HepG2 (cell line): ENCODE measurements around the gene PSMB10. TPM values are rescaled to one million over a fixed set of nuclear protein-coding genes. Genes with fewer than 3 reads are reported as not detected.
A peak's percentile ranks its signal among the peaks of the same experiment; 100 is the strongest.

Experiments
- EZH2 ChIP-seq: conservative IDR thresholded peaks from 2 replicates; pipeline ENCODE4 v1.6.1; 2012; ENCODE audit warnings: mild to moderate bottlenecking, low read depth, low read length, moderate library complexity
- GLI4 ChIP-seq: sonication (generic); formaldehyde crosslinking; IDR thresholded peaks from 2 replicates; pipeline ENCODE4 v1.5.1; 2020; ENCODE audit warnings: missing genetic modification reagents, mild to moderate bottlenecking, moderate library complexity, borderline replicate concordance
- GMEB1 ChIP-seq: sonication (generic); formaldehyde crosslinking; IDR thresholded peaks from 2 replicates; pipeline ENCODE4 v1.5.1; 2020; ENCODE audit warnings: missing genetic modification reagents, mild to moderate bottlenecking, borderline replicate concordance
- GPBP1L1 ChIP-seq: sonication (generic); formaldehyde crosslinking; IDR thresholded peaks from 2 replicates; pipeline ENCODE4 v1.5.0; 2020; ENCODE audit warnings: mild to moderate bottlenecking, missing genetic modification reagents
- KDM1A ChIP-seq: IDR thresholded peaks from 2 replicates; pipeline ENCODE4 v1.6.1; 2016; ENCODE audit warnings: missing compliant biosample characterization
- PBX2 ChIP-seq: IDR thresholded peaks from 2 replicates; pipeline ENCODE4 v1.6.1; 2016; ENCODE audit warnings: control low read depth
- SCMH1 ChIP-seq: sonication (generic); formaldehyde crosslinking; IDR thresholded peaks from 2 replicates; pipeline ENCODE4 v1.9.0; 2021; ENCODE audit warnings: missing genetic modification reagents, mild to moderate bottlenecking, borderline replicate concordance
- ZHX2 ChIP-seq, 2 experiments: sonication (generic) in 1 of 2; formaldehyde crosslinking in 1 of 2; IDR thresholded peaks; 2 replicates each; pipeline versions ENCODE4 v1.6.1 to v1.9.0; 2014 to 2022; ENCODE audit warnings: antibody characterized with exemption in 1 of 2, borderline replicate concordance in 1 of 2, inconsistent platforms in 1 of 2, low read depth in 1 of 2, missing genetic modification reagents in 1 of 2
- ZNF263 ChIP-seq: sonication (generic); formaldehyde crosslinking; IDR thresholded peaks from 2 replicates; pipeline ENCODE4 v1.4.0; 2020; ENCODE audit warnings: missing genetic modification reagents
- ZNF280D ChIP-seq: sonication (generic); formaldehyde crosslinking; IDR thresholded peaks from 2 replicates; pipeline ENCODE4 v1.5.1; 2020; ENCODE audit warnings: mild to moderate bottlenecking, missing genetic modification reagents
- ZNF598 ChIP-seq: sonication (generic); formaldehyde crosslinking; IDR thresholded peaks from 2 replicates; pipeline ENCODE4 v1.5.1; 2020; ENCODE audit warnings: mild to moderate bottlenecking, missing genetic modification reagents, borderline replicate concordance
- ZNF766 ChIP-seq: sonication (generic); formaldehyde crosslinking; IDR thresholded peaks from 2 replicates; pipeline ENCODE4 v1.5.0; 2020; ENCODE audit warnings: missing genetic modification reagents, borderline replicate concordance
- ZNF790 ChIP-seq: sonication (generic); formaldehyde crosslinking; IDR thresholded peaks from 2 replicates; pipeline ENCODE4 v1.8.0; 2022; ENCODE audit warnings: missing genetic modification reagents, mild to moderate bottlenecking, borderline replicate concordance
- polyA plus RNA-seq, 8 experiments: library from polyadenylated mRNA; depleted of rRNA in 3 of 8; stranded (reverse) in 7 of 8; unstranded in 1 of 8; fragments of >200 nt; fragmentation: Illumina TruSeq in 4 of 8; extraction: Trizol in 4 of 8; gene quantifications; 2 replicates each; pipeline versions ENCODE4 v1.2.1 to v1.2.3, GENCODE V29; 2011 to 2016; ENCODE audit warnings: low read depth in 4 of 8, missing spikeins in 1 of 8, mixed read lengths in 1 of 8; ENCODE audit not compliant: insufficient read depth in 1 of 8
- total RNA-seq, 5 experiments: library from RNA; depleted of rRNA; stranded (reverse); fragments of >200 nt; fragmentation: Illumina TruSeq; extraction: Trizol; gene quantifications; 2 replicates each; pipeline ENCODE4 v1.2.3, GENCODE V29; 2016; ENCODE audit warnings: low read depth in 1 of 5

Gene PSMB10
- total and polyA plus RNA-seq, 2 of the 13 experiments (the other 11 are each of a cell fraction or from before 2014, with no cell fraction given): 12.7 to 65.9 TPM

GRCh38 chr16:67968400-67969253 is 32.0 kb upstream of the PSMB10 start, which contains the start of gene SLC12A4 (continued):
- TF ChIP-seq PBX2 (no peak), ZNF598 (CRISPR knock-in tag) (no peak), GLI4 (CRISPR knock-in tag) (peak; percentile 9; the same call in 1 of the 2 replicates), ZNF766 (CRISPR knock-in tag) (peak; percentile 53; the same call in 1 of the 2 replicates), GMEB1 (CRISPR knock-in tag) (peak; percentile 62; the same call in 1 of the 2 replicates), ZNF280D (CRISPR knock-in tag) (peak; percentile 70), ZNF263 (CRISPR knock-in tag) (peak; percentile 100), ZHX2 (IDR thresholded peaks at IDR 0.05; ENCODE audit: low read depth) (no peak), ZHX2 (CRISPR knock-in tag; IDR thresholded peaks at IDR 0.05; ENCODE audit: borderline replicate concordance) (no peak), SCMH1 (CRISPR knock-in tag) (no peak), EZH2 (no peak), GPBP1L1 (CRISPR knock-in tag) (no peak), KDM1A (CRISPR knock-in tag) (peak; percentile 97), ZNF790 (CRISPR knock-in tag) (no peak; the same call in 1 of the 2 replicates)
